ENCODE results near the gene HSFX4.

Gene HSFX4

GRCh38 chrX:149979126-149979644, 49.8 kb downstream of the HSFX4 start:
- intact Hi-C loops (cut with DNase I): no loop called here
- no peak for DNase-seq
